Muscle layer of colon (tissue), 2 donors: ENCODE results near the gene DHCR7.
A peak's percentile ranks its signal among the peaks of the same experiment; 100 is the strongest.

ENCODE experiments used
- H3K27ac ChIP-seq: one replicate; pipeline ENCODE4 v1.7.0; 2013; ENCODE audit warnings: low read depth, mild to moderate bottlenecking, low read length, moderate library complexity
- H3K27me3 ChIP-seq, 2 donors: one replicate each; pipeline ENCODE4 v1.7.0; 2013; ENCODE audit warnings: low read length in 2 of 2, mild to moderate bottlenecking in 2 of 2; ENCODE audit not compliant: insufficient read depth in 2 of 2, control insufficient read depth in 1 of 2
- H3K36me3 ChIP-seq: one replicate; pipeline ENCODE4 v1.7.0; 2013; ENCODE audit warnings: mild to moderate bottlenecking, low read length; ENCODE audit not compliant: insufficient read depth
- H3K4me1 ChIP-seq: one replicate; pipeline ENCODE4 v1.7.0; 2013; ENCODE audit warnings: mild to moderate bottlenecking, low read length; ENCODE audit not compliant: insufficient read depth
- H3K4me3 ChIP-seq, 2 donors: one replicate each; pipeline ENCODE4 v1.7.0; 2013; ENCODE audit warnings: low read length in 2 of 2, low read depth in 1 of 2, mild to moderate bottlenecking in 1 of 2, moderate library complexity in 1 of 2
- H3K9ac ChIP-seq: one replicate; pipeline ENCODE4 v1.7.0; 2013; ENCODE audit warnings: low read length
- H3K9me3 ChIP-seq: one replicate; pipeline ENCODE4 v1.7.0; 2013; ENCODE audit warnings: mild to moderate bottlenecking, low read length
- donor health status: abdominal sarcoma.
- donor health status: Adenocarcinoma of cecum.

DHCR7 gene

DNA sequence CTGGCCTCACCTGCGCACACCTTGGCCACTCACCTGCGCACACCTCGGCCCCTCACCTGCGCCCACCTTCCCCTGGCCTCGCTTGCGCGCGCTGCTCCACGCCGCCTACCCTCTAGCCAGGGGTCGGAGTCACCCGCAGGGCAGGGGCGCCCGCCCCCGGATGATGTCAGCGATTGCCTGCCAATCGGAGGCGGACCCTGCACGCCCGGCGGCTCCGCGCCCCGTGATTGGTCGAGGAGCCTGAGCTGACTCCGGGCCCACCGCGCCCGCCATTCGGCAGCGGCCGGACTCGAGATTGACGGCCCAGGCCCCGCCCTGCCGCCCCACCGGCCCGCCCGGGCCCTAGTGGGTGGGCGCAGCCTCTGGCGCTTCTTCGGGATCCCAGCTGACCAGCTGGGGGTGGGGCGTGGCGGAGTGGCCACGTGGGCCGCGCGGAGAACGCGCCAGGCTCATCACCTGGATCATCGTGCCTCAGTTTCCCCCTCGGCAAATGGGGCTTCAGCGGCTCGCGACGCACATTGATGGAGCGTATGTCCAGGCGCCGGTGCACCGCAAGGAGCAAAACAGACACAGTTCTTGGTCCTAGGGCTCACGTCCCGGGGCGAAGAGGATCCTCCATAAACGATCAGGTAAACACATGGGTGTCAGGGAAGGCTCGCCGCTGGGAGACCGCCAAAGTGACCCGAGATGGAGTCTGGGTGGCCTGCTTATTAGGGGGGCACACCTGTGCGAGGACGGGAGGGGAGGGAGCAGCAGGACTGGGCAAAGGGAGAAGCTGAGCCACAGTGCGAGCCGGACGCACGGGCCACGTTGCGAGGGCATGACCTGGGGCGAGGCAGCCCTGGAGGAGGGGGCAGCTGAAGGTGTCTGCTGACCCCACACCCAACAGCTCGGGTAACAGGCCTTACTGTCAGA lies at the start of gene DHCR7:
Gene DHCR7 (minus strand): TSS at position 137 of the 915 bp plus-strand sequence. CDS start 3,441 bp downstream, outside the sequence.
- Histone ChIP-seq H3K27me3 (no peaks in the 10 kb centered on the region), H3K36me3 (no peaks in the 10 kb centered on the region), H3K9ac (peak within 1 kb of the TSS; percentile 57), H3K4me3 (peak within 1 kb of the TSS; percentile 85 to 94), H3K27ac (peak within 1 kb of the TSS; percentile 22), H3K9me3 (no peaks in the 10 kb centered on the region), H3K4me1 (peaks cover 21% of the 10 kb centered on the region)

GRCh38 chr11:71496421-71496820 lies 48.2 kb upstream of the DHCR7 start:
- no peak overlapping the region for H3K4me3 ChIP-seq
- H3K27ac ChIP-seq, result no peak overlapping the region
- no peak overlapping the region for H3K9ac ChIP-seq
- H3K9me3 ChIP-seq, result no peaks in the 10 kb centered on the region
- H3K36me3 ChIP-seq, result peaks cover 59% of the 10 kb centered on the region
- H3K4me1 ChIP-seq, result no peaks in the 10 kb centered on the region
- no peaks in the 10 kb centered on the region for H3K27me3 ChIP-seq

- no peaks in the 10 kb centered on the region for H3K9me3 ChIP-seq
- no peaks in the 10 kb centered on the region for H3K4me1 ChIP-seq
- no peak overlapping the region for H3K4me3 ChIP-seq
- H3K27me3 ChIP-seq, result no peaks in the 10 kb centered on the region
- peaks cover 51% of the 10 kb centered on the region for H3K36me3 ChIP-seq
- H3K9ac ChIP-seq, result no peak overlapping the region
- H3K27ac ChIP-seq, result no peak overlapping the region
These were observed 47.4 kb upstream of the DHCR7 start for GRCh38 chr11:71495286-71496230.

DNA sequence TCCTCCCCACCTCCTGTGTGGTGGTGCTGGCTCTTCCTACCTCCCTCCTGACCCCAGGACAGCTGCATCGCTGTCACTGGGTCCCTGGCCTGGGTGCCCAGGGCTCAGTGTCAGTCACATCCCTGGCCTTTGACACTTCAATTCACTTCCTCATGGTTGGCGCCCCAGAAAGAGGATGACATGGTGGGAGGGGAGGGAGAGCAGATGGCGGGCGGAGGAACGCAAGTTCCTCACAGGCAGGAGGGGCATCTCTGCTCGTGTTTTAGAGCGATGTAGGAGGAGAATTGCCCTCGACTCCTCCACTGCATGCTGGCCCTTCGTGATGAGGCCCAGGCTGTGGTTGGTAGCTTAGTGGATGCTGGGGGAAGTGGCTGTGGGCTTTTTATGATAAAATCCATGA lies 43.7 kb upstream of the DHCR7 start:
- no peaks in the 10 kb centered on the region for H3K4me1 ChIP-seq
- no peaks in the 10 kb centered on the region for H3K27me3 ChIP-seq
- H3K27ac ChIP-seq, result no peak overlapping the region
- peaks cover 29% of the 10 kb centered on the region for H3K36me3 ChIP-seq
- H3K9me3 ChIP-seq, result no peaks in the 10 kb centered on the region
- H3K4me3 ChIP-seq, result no peak overlapping the region
- H3K9ac ChIP-seq, result no peak overlapping the region

DNA sequence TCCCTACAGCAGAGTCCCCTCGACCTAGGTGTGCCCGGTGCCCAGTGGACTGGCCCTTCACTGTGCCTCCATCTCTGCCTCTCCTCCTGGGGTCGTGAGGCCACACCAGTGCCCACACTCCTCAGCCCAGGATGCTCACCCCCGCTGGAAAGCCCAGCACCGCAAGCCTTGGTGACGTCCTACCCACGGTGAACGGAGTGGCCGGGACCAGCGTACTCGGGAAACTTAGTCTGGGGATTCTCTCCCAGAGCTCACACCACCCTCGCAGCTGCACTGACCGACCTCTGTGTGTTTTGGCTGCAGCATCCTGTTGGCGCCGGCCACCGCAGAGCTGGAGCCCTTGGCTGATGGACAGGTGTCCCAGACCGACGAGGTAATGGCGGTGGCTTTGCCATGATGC lies 43.3 kb upstream of the DHCR7 start:
- Histone ChIP-seq H3K36me3 (peaks cover 26% of the 10 kb centered on the region), H3K27me3 (no peaks in the 10 kb centered on the region), H3K27ac (no peak overlapping the region), H3K9me3 (no peaks in the 10 kb centered on the region), H3K4me3 (no peak overlapping the region), H3K9ac (no peak overlapping the region), H3K4me1 (no peaks in the 10 kb centered on the region)

- Histone ChIP-seq H3K9ac (no peak overlapping the region), H3K27ac (no peak overlapping the region), H3K36me3 (peaks cover 26% of the 10 kb centered on the region), H3K4me1 (no peaks in the 10 kb centered on the region), H3K27me3 (no peaks in the 10 kb centered on the region), H3K4me3 (no peak overlapping the region), H3K9me3 (no peaks in the 10 kb centered on the region)
These were observed 42.7 kb upstream of the DHCR7 start for GRCh38 chr11:71490731-71491390.

GRCh38 chr11:71490044-71490730 lies 42.0 kb upstream of the DHCR7 start:
- H3K4me1 ChIP-seq, result no peaks in the 10 kb centered on the region
- peaks cover 26% of the 10 kb centered on the region for H3K36me3 ChIP-seq
- H3K27ac ChIP-seq, result no peak overlapping the region
- no peaks in the 10 kb centered on the region for H3K27me3 ChIP-seq
- no peaks in the 10 kb centered on the region for H3K9me3 ChIP-seq
- H3K4me3 ChIP-seq, result no peak overlapping the region
- no peak overlapping the region for H3K9ac ChIP-seq

- no peaks in the 10 kb centered on the region for H3K4me1 ChIP-seq
- H3K9me3 ChIP-seq, result no peaks in the 10 kb centered on the region
- no peak overlapping the region for H3K9ac ChIP-seq
- no peak overlapping the region for H3K4me3 ChIP-seq
- H3K27me3 ChIP-seq, result no peaks in the 10 kb centered on the region
- H3K36me3 ChIP-seq, result peaks cover 32% of the 10 kb centered on the region
- no peak overlapping the region for H3K27ac ChIP-seq
These were observed 41.3 kb upstream of the DHCR7 start for GRCh38 chr11:71489311-71490043.

DNA sequence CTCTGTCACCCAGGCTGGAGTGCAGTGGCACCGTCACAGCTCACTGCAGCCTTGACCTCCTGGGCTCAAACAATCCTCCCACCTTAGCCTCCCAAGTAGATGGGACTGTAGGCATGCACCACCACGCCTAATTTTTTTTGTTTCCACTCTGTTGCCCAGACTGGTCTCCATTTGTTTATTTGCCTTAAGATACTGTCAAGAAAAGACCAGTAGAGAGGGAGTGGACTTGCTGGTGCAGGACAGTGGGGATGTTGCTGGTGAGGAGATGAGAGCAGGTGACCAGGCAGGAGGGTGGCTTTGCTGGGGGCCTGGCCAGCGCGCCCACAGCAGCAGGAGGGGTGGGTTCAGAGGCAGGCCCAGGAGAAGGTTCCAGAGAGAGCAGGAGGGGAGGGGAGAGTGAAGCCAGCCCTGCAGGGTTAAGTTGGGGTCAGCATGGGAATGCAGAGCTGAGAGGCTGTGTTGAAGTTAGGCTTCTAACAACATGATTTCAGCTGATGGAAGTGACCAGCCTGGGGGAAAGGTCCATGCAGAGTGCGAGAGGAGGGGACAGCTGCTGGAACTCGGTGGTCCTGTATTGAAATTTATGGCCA lies 40.6 kb upstream of the DHCR7 start:
- Histone ChIP-seq H3K9me3 (no peaks in the 10 kb centered on the region), H3K4me3 (no peak overlapping the region), H3K36me3 (peaks cover 35% of the 10 kb centered on the region), H3K27ac (no peak overlapping the region), H3K9ac (no peak overlapping the region), H3K4me1 (no peaks in the 10 kb centered on the region), H3K27me3 (no peaks in the 10 kb centered on the region)

DNA sequence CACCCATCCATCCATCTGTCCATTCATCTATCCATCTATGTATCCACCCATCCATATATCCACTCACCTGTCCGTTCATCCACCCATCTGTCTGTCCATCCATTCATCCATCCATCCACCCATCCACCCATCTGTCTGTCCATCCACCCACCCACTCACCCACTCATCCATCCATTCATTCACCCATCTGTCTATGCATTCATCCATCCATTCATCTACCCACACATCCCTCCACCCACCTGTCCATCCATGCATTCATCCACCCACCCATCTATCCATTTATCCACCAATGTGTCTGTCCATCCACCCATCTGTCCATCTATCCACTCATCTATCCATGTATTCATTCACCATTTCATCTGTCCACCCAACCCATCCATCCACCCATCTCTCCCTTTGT lies 38.1 kb upstream of the DHCR7 start:
- H3K4me1 ChIP-seq, result no peaks in the 10 kb centered on the region
- no peak overlapping the region for H3K4me3 ChIP-seq
- H3K9ac ChIP-seq, result no peak overlapping the region
- peaks cover 46% of the 10 kb centered on the region for H3K36me3 ChIP-seq
- no peaks in the 10 kb centered on the region for H3K27me3 ChIP-seq
- H3K9me3 ChIP-seq, result no peaks in the 10 kb centered on the region
- no peak overlapping the region for H3K27ac ChIP-seq
